Measurements from ENCODE around the gene WRAP73. TPM values are rescaled to one million over a fixed set of nuclear protein-coding genes. Genes with fewer than 3 reads are reported as not detected.

The WRAP73 gene
- total and polyA plus RNA-seq, 2 experiments from 2014 or later, result 16.9 to 20.2 TPM

GRCh38 chr1:3640121-3640837, 9.6 kb downstream of the WRAP73 start:
- in situ Hi-C loops (cut with MboI), result no loop called here
- H3K36me3 ChIP-seq (ENCODE audit: low read depth), result peaks cover 4% of the 10 kb centered on the region; the same call in 1 of the 2 replicates

DNA sequence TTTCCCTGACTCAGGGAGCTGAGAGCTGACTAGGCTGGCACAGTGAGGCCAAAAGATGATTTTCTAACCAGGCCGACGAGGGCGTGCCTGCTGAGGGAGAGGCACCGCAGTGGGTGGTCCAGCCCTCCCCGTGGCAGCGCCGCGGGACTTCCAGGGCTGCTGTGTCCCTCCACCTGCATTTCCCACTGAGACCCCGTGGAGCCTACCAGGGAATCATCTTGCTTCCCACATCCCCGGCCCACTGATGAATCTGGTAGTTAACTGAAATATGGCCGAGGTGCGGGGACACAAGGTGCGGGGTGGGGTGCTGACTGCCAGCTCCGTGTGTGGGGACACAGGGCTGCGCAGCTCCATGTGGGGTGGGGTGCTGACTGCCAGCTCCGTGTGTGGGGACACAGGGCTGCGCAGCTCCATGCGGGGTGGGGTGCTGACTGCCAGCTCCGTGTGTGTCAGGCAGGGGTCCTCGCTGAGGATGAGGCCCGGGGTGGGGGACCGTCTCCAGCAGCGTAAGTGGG, 10.4 kb downstream of the WRAP73 start:
- WGBS, 2 experiments (ENCODE audit: low coverage in 1 of 2, low lambda C conversion rate in 2 of 2, missing lambda C conversion rate in 2 of 2), result 92 to 93% methylated on average over 18 to 23 of the region's 23 CpGs
- no peaks in the 10 kb centered on the region for H3K9me2 ChIP-seq (ENCODE audit: insufficient read depth)
- no peak overlapping the region for H3K9ac ChIP-seq
- no peaks in the 10 kb centered on the region for H3K79me2 ChIP-seq (ENCODE audit: insufficient read depth)
- peaks cover 4% of the 10 kb centered on the region; the same call in 1 of the 2 replicates for H3K36me3 ChIP-seq (ENCODE audit: low read depth)
- TF ChIP-seq EZH2phosphoT487 (IDR thresholded peaks at IDR 0.05; ENCODE audit: insufficient read depth, low read depth) (no peak), EZH2 (IDR thresholded peaks at IDR 0.05; ENCODE audit: insufficient read depth, poor library complexity, severe bottlenecking) (no peak)
- no peaks in the 10 kb centered on the region for H3K27me3 ChIP-seq (replicated peaks; ENCODE audit: insufficient read depth)
- DNase-seq, result no peak
- in situ Hi-C loops (cut with MboI), result no loop called here
- no peaks in the 10 kb centered on the region for H3K9me3 ChIP-seq (ENCODE audit: low read depth)
- H2AFZ ChIP-seq, result no peak overlapping the region
- H3K4me1 ChIP-seq (ENCODE audit: insufficient read depth), result no peaks in the 10 kb centered on the region
- no peak overlapping the region for H3K4me2 ChIP-seq (ENCODE audit: unreplicated experiment)
- H3K27ac ChIP-seq, result no peak overlapping the region
- no peaks in the 10 kb centered on the region for H3F3A ChIP-seq (ENCODE audit: insufficient read depth)
- no peaks in the 10 kb centered on the region for H4K20me1 ChIP-seq (ENCODE audit: insufficient read depth)
- no peak overlapping the region for H3K4me3 ChIP-seq

More at GRCh38 chr1:3640121-3640837, 9.6 kb downstream of the WRAP73 start:
- Histone ChIP-seq H3K4me1 (ENCODE audit: insufficient read depth) (no peaks in the 10 kb centered on the region), H3K9ac (no peak overlapping the region), H2AFZ (no peak overlapping the region), H3K9me2 (ENCODE audit: insufficient read depth) (no peaks in the 10 kb centered on the region), H3K79me2 (ENCODE audit: insufficient read depth) (no peaks in the 10 kb centered on the region), H3K4me3 (no peak overlapping the region), H3K27me3 (replicated peaks; ENCODE audit: insufficient read depth) (no peaks in the 10 kb centered on the region), H4K20me1 (ENCODE audit: insufficient read depth) (no peaks in the 10 kb centered on the region), H3K27ac (no peak overlapping the region), H3F3A (ENCODE audit: insufficient read depth) (no peaks in the 10 kb centered on the region), H3K9me3 (ENCODE audit: low read depth) (no peaks in the 10 kb centered on the region), H3K4me2 (ENCODE audit: unreplicated experiment) (no peak overlapping the region)
- no peak for DNase-seq
- 90 to 95% methylated on average over 16 to 33 of the region's 36 CpGs for WGBS, 2 experiments (ENCODE audit: low coverage in 1 of 2, low lambda C conversion rate in 2 of 2, missing lambda C conversion rate in 2 of 2)
- TF ChIP-seq EZH2phosphoT487 (IDR thresholded peaks at IDR 0.05; ENCODE audit: insufficient read depth, low read depth), result no peak
- TF ChIP-seq EZH2 (IDR thresholded peaks at IDR 0.05; ENCODE audit: insufficient read depth, poor library complexity, severe bottlenecking), result no peak

- TF ChIP-seq EZH2 (IDR thresholded peaks at IDR 0.05; ENCODE audit: insufficient read depth, poor library complexity, severe bottlenecking) (no peak), EZH2phosphoT487 (IDR thresholded peaks at IDR 0.05; ENCODE audit: insufficient read depth, low read depth) (no peak)
- Histone ChIP-seq H3K27me3 (replicated peaks; ENCODE audit: insufficient read depth) (no peaks in the 10 kb centered on the region), H2AFZ (no peak overlapping the region), H3K9me3 (ENCODE audit: low read depth) (no peaks in the 10 kb centered on the region), H3K9me2 (ENCODE audit: insufficient read depth) (no peaks in the 10 kb centered on the region), H4K20me1 (ENCODE audit: insufficient read depth) (no peaks in the 10 kb centered on the region), H3K4me3 (no peak overlapping the region), H3K4me2 (ENCODE audit: unreplicated experiment) (no peak overlapping the region), H3K9ac (no peak overlapping the region), H3K4me1 (ENCODE audit: insufficient read depth) (no peaks in the 10 kb centered on the region), H3K79me2 (ENCODE audit: insufficient read depth) (no peaks in the 10 kb centered on the region), H3F3A (ENCODE audit: insufficient read depth) (no peaks in the 10 kb centered on the region), H3K36me3 (ENCODE audit: low read depth) (peaks cover 4% of the 10 kb centered on the region; the same call in 1 of the 2 replicates), H3K27ac (no peak overlapping the region)
- no peak for DNase-seq
- in situ Hi-C loops (cut with MboI), result no loop called here
- 94 to 97% methylated on average over 15 of the region's 15 CpGs for WGBS, 2 experiments (ENCODE audit: low coverage in 1 of 2, low lambda C conversion rate in 2 of 2, missing lambda C conversion rate in 2 of 2)
These were observed 11.2 kb downstream of the WRAP73 start for GRCh38 chr1:3638676-3639075.

DNA sequence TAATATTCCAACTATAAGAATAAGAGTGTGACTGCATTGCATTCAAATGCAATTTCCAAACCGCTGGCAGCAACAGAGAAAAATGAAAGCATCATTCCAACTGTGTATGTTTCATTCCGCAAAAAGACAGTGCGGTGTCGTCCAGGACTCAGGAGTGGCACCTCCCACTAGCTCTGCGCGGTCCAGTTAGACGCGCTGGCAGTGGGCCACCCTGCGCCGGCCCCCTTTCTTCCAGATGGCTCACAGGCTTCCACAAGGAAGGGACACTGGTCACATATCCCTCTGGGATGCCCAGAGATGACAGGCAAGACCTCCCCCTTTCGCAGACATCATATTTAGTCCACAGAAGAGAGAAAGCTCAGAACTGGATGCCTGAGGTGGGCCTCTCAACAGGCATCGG, 11.9 kb downstream of the WRAP73 start:
- no peaks in the 10 kb centered on the region for H3K79me2 ChIP-seq (ENCODE audit: insufficient read depth)
- no peaks in the 10 kb centered on the region for H3K4me1 ChIP-seq (ENCODE audit: insufficient read depth)
- H3K36me3 ChIP-seq (ENCODE audit: low read depth), result peaks cover 4% of the 10 kb centered on the region; the same call in 1 of the 2 replicates
- 84 to 86% methylated on average over 12 of the region's 12 CpGs for WGBS, 2 experiments (ENCODE audit: low coverage in 1 of 2, low lambda C conversion rate in 2 of 2, missing lambda C conversion rate in 2 of 2)
- H3K4me3 ChIP-seq, result no peak overlapping the region
- TF ChIP-seq EZH2phosphoT487 (IDR thresholded peaks at IDR 0.05; ENCODE audit: insufficient read depth, low read depth) (no peak), EZH2 (IDR thresholded peaks at IDR 0.05; ENCODE audit: insufficient read depth, poor library complexity, severe bottlenecking) (no peak)
- H4K20me1 ChIP-seq (ENCODE audit: insufficient read depth), result no peaks in the 10 kb centered on the region
- H3K4me2 ChIP-seq (ENCODE audit: unreplicated experiment), result no peak overlapping the region
- in situ Hi-C loops (cut with MboI), result no loop called here
- H3K9ac ChIP-seq, result no peak overlapping the region
- no peaks in the 10 kb centered on the region for H3K9me2 ChIP-seq (ENCODE audit: insufficient read depth)
- DNase-seq, result no peak
- no peak overlapping the region for H3K27ac ChIP-seq
- H3F3A ChIP-seq (ENCODE audit: insufficient read depth), result no peaks in the 10 kb centered on the region
- H3K9me3 ChIP-seq (ENCODE audit: low read depth), result no peaks in the 10 kb centered on the region
- H3K27me3 ChIP-seq (replicated peaks; ENCODE audit: insufficient read depth), result no peaks in the 10 kb centered on the region
- no peak overlapping the region for H2AFZ ChIP-seq

All from GM23248 (cell line).